NCI-H460 (cell line): ENCODE measurements around the gene SEC61A1. TPM values are rescaled to one million over a fixed set of nuclear protein-coding genes. Genes with fewer than 3 reads are reported as not detected.

ENCODE experiments used
- DNase-seq: peaks from one replicate; pipeline ENCODE4 v3.0.0-alpha.2; 2016; ENCODE audit warnings: low read depth; ENCODE audit errors: extremely low read depth
- total RNA-seq: library from RNA; depleted of rRNA; stranded (reverse); fragments of >200 nt; shearing (Covaris generic); gene quantifications from 2 replicates; pipeline ENCODE4 v1.2.3, GENCODE V29; 2014

The SEC61A1 gene
- total RNA-seq, 1 experiment from 2014 or later, result 133 TPM

DNA sequence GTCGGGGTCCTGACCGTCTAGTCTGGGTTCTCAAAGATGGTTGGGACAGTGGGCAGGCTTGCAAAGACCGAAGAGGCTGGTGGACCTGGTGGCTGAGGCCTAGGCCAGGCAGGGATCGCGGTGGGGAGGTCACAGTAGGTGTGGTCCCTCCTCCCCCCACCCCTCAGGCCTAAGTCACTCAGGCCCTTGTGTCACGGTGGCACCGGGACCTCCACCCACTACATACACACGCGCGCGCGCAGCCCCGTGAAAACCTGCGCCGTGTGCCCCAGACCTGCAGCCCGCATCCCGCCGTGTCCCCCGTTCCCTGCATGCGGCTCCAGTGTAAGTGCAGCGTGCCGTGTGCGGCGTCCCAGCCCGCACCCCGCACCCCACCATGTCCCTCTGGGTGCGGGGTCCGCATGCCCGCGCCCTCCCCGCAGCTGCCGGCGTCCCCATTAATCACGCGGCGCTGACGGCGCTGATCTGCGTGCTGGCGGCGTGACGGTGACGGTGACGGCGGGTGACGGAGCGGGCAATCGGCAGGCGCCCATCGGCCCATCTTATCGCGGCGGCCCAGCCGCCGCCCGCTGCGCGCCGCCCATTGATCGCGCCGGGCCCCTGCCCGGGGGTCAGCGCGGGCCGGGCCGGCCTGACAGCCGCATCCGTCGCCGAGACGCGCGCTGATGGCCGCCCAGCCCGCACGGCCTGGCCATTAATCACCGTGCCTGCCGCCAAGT, 24.4 kb downstream of the SEC61A1 start:
- no peak for DNase-seq

DNA sequence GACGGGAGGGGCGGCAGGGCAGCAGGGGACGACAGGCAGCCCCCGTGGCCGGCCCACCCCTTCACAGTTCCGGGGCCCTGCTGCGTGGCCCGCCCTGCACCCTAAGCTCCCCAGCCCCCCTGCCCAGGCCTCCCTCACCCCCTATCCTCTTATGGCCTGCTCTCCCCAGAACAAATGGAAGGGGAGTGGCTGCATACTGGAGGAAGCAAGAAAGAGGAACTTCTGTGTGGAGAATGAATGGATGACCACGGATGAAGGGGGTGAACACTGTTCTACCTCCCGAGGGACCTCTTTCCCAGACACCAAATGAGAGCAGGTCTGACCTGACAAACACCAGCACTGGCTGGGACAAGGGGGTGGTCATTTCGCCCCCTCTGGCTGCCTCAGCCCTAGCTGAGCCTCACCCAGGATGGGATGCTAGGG, 25.0 kb downstream of the SEC61A1 start:
- DNase-seq, result no peak

DNA sequence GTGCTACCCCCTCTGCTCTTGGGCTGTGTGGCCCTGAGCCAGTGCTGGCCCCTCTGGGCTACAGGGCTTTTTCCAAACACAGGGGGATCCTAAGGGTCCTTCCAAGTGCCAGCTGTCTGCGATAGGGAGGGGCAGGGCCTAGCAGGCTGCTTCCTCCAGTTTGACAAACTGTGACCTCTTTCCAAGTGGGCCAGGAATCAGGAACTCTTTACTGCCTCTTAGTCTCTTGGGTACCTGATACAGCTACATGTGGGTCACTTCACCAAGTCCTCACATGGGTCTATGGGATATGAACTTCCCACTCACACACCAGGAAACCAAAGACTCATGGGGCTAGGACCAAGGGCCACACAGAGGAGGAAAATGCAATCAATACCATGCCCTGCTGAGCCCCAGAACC, 25.4 kb downstream of the SEC61A1 start:
- no peak for DNase-seq

DNA sequence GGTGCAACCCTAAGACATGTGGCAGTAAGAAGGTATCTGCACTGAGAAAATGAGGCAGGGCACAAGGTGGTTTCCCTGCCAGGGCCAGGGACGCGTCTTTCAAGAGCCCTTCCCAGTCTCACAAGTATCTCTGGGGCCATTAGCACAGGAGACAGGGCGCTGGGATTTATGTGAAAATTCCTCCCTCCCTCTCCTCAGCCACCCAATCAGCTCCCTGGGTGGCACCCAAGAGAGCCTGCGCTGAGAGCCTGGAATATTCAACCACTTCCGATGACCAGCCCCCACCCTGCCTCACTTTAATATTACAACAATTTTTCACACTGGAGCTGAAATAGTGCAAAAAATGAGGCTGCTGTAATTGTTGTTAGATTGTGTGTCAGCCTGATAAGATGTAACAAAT, 26.1 kb downstream of the SEC61A1 start:
- no peak for DNase-seq

DNA sequence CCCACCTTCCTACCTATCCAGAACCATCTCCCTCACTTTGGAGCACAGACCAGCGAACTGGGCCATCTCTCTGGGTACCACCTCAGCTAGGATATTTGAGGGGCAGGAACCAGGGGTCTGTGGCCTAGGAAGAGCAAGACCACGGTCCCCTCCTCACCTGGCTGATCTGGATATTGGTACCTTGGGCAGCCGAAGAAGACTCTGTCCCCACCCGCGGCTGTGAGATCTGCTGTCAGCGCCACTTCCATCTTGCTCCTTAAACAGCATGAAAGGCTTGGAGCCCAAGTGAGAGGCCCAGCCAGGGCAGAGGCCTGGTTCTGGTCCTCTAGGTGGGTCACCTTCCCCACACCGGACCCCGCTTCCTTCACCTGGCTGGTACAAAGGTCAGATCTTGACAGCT, 26.6 kb downstream of the SEC61A1 start:
- no peak for DNase-seq

DNA sequence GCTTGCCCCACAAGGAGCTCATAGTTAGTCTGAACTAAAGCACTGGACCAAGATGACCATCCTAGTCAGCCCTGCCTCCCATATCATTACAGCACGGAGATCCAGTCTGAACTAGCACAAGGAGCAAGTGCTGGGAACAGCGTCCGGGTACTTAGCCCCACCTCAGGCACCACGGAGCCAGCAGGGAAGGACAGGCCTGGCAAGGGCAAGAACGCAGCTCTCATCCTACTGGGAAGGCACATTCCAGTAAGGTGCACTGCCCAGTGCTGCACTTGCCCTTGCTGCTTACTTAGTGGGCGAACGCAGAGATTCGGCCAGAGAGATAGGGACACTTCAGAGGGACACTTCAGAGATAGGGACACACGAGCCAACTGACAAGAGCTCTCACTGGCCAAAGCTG, 27.6 kb downstream of the SEC61A1 start:
- DNase-seq, result no peak

DNA sequence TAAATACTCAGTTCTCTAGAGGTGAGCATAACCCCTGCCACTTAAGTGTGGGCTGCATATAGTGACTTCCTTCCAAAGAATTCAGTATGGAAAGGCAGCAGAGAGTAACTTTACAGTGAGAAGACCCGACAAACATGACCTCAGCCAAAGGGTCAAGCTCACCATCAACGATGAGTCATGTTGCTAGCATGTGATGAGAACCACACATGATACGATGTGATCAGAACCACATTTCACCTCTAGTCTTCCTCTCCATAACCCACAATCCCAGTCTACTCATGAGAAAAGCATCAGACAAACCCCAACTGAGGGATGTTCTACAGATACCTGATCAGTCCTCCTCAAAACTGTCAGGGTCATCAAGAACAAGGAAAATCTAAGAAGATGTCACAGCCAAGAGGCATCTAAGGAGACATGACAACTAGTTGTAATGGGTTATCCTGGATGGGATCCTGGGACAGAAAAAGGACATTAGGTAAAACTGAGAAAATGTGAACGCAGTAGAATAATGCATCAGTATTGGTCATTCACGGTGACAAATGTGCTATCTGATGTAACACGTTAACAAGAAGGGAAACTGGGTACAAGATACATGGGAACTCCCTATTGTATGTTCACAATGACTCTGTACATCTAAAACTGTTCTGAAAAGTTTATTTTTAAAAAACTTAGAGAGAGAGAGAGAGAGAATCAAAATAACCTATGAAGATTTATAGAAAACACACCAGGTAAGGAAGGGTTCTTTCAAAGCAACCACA, 28.3 kb downstream of the SEC61A1 start:
- no peak for DNase-seq

DNA sequence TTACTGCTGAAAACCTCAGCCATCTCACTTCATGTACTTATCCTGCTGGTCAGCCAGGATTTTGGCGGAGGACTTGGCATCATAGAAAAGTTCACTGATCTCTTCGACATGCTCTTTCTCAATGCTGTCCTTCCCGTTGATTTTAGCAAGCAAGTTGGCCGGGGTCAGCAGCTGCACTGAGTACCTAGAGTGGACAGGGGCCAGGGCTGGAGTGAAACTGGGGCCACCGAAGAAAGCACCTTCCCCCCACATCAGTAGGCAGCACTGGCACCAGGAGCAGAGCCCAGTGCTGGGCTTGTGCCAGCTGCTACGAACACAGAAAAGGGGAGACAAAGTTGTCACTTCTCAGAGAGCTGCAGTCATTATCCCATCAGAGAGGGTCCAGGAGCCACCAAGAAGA, 29.0 kb downstream of the SEC61A1 start:
- no peak for DNase-seq

DNA sequence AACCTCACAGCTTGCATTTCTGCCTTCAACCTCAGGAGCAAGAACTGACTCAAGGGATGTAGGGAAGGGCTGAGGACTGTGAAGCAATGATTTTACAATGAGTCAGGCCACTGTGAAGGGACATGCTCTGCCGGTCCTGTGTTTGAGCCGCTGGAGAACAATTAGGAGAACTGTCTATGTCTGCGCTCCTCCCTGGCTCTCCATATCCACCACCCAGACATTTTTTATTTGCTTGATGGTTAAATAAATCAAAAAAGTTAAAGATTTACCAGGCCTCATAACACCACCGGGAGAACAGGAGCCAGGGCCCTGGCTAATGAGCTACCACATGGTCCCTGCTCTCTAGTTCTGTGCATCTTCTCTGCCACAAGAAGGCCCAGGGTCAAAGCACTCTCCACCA, 29.6 kb downstream of the SEC61A1 start:
- DNase-seq, result no peak

DNA sequence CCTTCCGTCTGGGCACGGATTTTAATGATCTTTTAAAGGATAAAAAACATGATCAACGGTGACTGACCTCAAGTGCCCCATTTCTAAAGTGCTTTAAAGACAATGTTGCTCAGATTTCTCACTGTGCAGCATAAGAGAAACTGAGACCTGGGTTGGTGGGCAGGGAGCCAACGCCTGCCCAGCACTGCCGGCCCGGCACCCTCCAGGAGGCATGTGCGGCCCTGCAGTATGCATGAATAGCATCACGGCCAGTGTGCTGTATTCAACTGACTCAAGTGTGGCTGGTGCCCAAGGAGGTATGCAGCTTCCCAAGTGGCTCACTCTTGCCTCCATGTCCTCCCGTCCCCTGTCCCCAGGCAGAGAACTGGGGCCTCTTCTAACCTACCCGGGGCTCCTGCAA, 30.3 kb downstream of the SEC61A1 start:
- no peak for DNase-seq

DNA sequence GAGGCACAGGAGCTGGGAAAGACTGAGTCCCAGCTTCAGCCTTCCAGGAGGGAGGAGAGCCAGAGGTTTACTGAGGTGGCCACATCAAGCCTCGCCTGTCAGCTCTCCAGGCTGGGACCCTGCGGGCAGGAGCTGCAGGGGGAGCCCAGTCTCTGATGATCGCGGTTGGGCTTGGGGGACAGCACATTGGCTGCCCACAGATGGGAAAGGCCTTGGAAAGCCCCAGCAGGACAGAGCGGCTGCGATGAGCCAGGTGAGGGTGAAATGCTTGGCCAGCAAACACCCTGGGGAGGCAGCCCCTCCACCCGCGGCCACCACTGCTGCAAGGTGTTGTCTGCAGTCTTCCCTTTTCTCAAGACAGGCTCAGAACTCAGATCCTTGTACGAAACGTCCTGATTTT, 31.2 kb downstream of the SEC61A1 start:
- no peak for DNase-seq

DNA sequence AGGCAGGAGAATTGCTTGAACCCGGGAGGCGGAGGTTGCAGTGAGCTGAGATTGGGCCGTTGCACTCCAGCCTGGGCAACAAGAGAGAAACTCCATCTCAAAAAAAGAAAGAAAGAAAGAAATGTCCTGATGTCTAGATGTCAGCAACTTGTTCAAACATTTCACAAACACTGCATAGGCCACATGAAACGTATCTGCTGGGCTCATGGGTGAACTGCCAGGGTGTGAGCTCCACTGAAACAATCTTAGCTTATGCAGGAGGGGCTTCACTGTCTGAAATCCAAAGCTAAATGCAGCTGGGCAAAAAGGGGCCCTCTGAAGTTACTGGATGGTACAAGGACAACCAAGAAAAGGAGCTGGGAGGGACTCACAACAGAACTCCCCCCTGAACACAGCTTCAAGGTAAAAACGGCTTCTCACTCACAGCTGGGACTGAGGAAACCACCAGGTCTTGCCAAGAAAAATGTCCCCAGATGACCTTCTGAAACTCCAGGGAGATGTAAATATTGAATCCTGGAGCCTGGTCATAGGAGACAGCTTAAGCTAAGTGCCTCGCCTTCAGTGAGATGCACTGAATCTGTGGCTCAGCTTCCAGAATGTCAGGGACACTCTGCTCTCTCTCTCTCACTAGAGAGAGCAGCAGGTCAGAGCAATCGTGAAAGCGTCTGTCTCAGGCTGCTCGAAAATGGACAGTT, 31.9 kb downstream of the SEC61A1 start:
- DNase-seq, result no peak

DNA sequence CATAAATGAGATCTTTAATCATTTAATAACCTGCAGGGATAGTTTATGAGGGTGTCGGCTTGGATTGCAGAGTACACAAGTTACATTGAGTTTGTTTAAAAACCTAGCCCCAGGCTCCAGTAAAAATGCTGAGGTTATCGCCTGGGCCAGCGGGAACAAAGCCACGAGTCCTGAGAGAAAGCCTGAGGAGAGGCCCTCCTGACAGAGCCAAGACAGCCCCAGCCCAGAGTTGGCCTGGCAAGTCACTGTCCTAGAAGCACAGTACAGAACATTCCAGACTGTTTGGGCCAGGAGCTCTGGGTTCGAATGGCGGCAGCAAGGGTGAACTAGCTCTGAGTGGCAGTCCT, 32.4 kb downstream of the SEC61A1 start:
- DNase-seq, result no peak

DNA sequence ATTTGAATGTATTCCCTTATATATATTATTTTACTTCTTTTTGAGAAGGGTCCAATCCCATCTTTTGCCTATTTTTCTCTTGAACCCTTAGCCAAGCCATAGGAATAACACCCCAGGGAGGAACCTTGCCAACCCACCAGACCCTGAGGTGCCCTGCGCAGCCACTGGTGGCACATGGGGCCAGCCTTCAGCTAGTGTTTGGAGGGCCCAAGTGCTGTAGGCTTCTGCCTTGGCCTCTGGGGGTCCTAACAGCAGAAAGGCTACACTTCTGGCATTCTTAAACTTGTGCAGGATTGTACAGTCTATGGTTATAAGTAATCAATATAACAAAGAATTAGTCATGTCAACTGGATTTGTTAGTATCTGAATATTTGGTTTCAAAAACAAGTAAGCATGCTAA, 36.9 kb downstream of the SEC61A1 start:
- no peak for DNase-seq

DNA sequence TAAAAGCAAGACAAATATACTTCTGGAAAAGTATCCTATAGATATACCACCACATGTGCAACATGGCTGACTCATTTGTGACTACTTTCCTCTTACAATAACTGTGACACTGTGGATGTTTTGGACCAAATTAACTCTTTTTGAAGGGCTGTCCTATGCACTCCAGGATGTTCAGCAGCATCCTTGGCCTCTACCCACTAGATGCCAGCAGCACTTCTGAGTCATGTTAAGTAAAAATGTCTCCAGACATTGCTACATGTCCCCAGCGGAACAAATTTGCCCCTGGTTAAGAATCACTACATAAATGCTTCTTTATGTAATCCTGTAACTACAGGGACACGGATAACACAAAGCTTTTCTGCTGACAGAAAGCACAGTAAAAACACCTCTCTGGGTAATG, 39.3 kb downstream of the SEC61A1 start:
- no peak for DNase-seq

DNA sequence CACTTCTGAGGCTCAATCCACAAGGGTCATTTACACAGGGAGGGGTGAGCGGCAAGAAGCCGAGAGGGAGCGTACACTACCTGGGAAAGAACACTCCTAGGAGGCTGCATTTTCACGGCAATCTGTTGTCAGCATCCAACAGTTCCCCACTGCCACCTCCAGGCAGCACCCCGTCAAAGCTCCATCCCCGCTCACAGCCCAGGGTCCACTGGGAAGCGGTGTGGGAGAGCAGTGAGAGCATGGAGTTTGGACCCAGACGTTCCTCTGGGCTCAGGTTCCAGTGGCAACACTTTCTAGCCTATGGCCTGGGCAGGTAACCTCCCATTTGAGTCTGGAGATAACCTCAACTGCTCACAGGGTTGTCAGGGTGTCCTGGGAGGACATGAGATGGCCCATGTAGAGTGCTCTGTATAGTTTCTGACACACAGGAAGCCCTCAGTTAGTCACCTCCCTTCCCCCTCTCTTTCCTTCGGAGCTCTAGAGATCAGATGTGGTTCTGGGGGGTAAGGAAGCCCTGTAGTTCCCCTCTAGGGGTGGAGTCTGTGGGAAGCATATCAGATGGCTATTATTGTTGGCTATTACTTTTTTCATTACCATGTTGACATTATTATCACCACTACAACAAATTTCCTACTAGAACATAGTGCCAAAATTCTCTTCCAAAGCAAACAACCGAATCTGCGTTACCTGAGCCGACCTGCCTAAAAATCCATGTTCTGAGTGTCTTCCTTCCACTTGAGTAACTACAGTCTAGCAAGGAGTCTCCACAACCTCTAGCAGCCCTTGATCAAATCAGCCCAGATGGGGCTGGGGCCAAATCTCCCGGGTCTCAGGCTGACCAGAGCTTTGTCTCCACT, 42.3 kb downstream of the SEC61A1 start:
- DNase-seq, result no peak

DNA sequence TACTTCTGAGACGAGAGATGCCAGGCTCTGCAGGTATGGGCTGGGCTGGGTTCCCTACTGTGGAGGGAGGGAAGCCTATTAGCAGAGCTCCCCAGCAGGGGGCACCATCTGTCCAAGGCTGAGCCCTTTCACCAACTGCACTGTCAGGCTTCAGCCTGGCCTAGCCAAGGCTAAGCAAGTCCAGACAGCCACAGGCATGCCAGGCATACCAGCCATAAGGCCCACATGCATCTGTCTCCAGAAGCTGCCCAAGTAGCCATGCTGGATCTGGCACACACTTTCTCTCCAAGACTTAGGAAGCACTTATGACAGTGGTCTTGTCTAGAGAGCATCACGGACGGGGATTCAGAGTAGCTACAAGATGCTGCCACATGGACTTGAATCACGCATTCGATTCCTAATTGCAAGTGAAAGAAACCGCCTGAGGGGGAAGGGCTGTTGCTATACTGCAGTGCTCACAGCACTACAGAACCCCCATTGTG, 43.0 kb downstream of the SEC61A1 start:
- DNase-seq, result peak; percentile 55

DNA sequence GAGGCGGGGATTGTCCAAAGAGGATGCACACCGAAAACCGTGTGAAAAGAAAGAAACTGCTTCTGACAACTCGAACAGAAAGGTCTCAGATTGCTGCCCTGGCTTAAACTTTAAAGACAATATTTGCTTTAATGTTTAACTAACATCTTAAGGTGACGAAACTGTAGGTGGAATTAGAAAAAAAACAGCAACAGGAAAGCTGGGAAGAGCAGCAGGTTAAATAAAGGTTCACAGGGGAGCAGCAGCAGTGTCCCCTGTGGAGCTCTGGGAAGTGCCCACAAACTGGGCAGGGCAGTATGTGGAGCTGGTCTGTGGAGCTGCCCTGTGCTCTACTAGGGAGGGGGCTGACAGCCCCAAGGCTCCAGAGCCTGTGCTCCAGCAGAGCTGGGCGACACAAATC, 46.0 kb downstream of the SEC61A1 start:
- no peak for DNase-seq

DNA sequence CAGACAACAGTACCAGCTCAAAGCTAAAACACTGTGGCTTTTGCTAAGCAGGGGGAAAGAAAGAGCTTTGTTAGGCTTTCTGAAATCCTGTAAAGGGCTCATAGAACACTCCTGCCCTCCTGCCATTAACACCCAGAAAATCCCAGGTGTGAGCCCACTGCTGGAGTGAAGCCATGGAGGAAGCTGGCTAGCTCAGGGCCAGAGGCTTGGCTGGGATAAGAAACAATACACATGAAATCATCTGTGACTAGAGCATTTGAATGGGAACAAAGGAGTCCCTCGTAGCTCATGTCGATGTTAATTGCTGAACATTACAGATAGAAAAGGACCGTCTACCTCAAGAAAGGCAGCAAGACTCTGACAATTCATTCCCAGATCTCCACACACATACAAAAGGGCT, 47.9 kb downstream of the SEC61A1 start:
- DNase-seq, result no peak

DNA sequence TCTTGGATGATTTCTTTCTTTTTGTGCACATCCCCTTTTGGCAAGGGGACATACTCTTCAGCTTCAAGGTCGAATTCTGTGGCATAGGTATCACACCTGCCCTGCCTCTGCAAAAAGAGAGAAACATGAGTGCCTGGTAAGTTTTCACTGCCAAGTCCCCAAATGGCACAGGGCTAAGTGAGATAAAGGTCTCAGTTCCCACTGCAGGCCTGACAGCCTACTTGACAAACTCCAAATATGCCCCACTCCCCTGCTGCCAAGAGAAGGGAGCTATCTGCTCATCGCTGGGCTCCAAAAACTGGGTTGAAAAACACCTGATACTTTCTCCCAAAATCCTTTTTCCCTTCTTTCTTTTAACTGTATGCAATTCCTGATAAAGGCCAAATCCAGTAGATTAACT, 48.4 kb downstream of the SEC61A1 start:
- no peak for DNase-seq

DNA sequence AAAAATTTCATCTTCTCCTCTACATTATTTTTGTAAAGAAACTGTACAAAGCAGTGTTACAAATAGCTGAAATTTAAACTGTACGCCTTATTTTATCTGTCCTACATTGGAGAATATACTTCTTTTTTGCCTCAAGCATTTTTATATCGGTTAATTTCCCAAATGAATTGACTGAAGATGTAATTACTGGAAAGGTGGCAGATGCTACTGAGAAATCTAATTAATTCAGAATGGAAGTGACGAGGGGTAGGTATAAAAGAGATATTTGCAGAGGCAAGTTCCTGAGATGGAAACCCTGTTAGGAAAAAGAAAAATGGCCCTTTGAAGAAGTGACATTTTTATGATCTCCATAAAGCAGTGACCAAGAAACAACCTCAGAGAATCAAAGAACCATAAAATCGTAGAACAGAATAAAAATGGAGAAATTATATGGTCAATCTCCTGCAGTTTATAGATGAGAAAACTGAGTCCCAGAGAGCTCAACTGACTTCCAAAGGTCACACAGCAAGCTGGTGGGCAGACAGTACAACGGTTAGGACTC, 51.0 kb downstream of the SEC61A1 start:
- DNase-seq, result no peak
